DOHH2 (cell line): Measurements from ENCODE around the gene HSD17B14.

Source experiments
- CTCF ChIP-seq: fragments of 200-600 bp; sonication (generic); IDR thresholded peaks from one replicate; pipeline ENCODE4 v1.5.1; 2014; ENCODE audit warnings: antibody characterized with exemption, mild to moderate bottlenecking, low read depth, low read length; ENCODE audit not compliant: poor library complexity, severe bottlenecking
- EZH2phosphoT487 ChIP-seq: fragments of 200-600 bp; sonication (generic); IDR thresholded peaks from 2 replicates; pipeline ENCODE4 v1.6.1; 2017; ENCODE audit warnings: borderline replicate concordance, mild to moderate bottlenecking, antibody characterized with exemption, low read length, moderate library complexity, mixed read lengths

- TF ChIP-seq CTCF (no peak), EZH2phosphoT487 (no peak)
Measured at GRCh38 chr19:48845384-48845783, 9.1 kb upstream of the HSD17B14 start.
